Activated CD8-positive, alpha-beta memory T cell treated with anti-CD3 and anti-CD28 coated beads, Interleukin-2, amount 50 U/mL, for 1 hour (primary cell): ENCODE measurements around the gene TNFSF13.
"Not testable (repeated sequence)": the region's sequence is repeated elsewhere in the genome, so short reads cannot be mapped to it uniquely, and the experiment has no call there.

Experiments
- DNase-seq: peaks from one replicate; pipeline ENCODE4 v3.0.0-alpha.2; 2020; ENCODE audit errors: extremely low read depth

The TNFSF13 gene

DNA sequence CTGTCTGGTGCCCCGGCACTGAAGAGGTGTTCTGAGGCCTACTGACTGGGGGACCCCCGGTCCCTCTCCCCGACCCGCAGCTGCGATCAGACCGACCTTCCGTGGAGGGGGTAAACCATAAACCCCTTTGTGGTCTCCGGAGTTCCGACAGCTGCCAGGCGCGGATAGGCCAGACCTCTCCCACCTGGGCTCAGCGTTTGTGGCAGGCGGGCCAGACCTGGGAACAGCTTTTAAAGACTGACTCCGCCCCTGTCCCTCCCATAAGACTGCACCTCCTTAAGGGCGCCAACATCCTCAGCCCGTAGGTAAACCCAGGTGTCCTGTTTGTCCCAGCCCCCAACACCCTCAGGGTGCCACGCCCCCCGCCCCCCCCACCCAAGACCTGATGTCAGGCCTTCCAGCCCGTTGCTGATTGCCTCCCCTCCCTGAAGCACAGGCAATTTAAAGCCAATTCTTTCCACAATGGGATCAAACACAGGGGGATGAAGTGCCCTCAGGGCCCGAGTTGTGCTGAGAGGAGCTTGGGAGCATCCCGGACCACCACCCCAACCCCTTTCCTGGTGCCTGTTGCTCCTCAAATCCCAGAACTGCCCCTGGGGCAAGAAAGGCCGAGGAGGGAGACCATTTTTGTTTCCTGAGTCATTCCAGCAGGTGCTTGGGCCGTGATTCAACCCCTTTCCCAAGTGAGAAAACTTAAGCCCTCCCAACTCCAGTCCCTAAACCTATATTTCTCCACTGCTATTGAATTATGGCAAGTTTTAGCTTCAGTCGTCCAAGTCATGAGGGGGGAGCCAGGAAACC lies 31.5 kb downstream of the TNFSF13 start, which contains the start of gene SOX15:
Gene SOX15 (minus strand): TSS at position 204 of the 801 bp plus-strand sequence. CDS start 418 bp downstream, outside the sequence.
- DNase-seq, result no peak

DNA sequence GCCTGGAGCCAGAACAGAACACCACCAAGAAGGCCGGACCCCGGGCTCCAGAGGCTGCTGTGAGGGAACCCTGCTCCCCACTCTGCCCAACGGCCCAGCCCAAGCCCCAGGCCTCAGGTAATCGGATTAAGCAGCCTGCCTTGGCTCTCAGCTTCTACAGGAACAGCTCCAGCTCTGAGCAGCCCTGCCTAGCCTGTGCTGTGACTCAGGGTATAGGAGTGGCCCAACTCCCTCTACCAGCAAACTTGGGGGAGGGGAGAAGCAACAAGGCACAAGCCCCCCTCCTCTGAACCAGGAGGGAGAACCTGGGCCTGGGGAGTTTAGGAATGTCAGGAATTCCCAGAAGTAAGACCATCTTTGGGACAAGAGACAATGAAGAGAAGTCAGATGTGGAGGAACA lies 32.2 kb downstream of the TNFSF13 start:
- DNase-seq, result no peak

DNA sequence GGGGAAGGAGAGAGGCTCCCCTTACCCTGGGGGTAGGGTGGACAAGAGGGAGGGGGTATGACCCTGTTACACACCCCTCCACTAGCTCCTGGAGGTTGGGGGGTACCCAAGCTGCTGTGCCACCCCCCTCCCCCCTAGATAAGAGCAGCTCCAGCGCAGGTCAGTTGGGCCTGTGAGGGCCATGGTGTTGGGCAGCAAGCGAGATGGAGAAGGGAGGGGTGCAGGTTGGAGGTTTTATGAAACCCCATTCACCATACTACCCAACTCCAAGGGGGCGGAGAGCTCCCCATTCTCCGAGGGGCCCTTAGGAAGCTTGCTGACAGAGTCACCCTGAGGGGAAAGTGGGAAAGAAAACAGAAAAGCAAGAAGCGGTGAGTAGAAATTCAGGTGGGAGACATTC lies 33.0 kb downstream of the TNFSF13 start:
- DNase-seq, result no peak

DNA sequence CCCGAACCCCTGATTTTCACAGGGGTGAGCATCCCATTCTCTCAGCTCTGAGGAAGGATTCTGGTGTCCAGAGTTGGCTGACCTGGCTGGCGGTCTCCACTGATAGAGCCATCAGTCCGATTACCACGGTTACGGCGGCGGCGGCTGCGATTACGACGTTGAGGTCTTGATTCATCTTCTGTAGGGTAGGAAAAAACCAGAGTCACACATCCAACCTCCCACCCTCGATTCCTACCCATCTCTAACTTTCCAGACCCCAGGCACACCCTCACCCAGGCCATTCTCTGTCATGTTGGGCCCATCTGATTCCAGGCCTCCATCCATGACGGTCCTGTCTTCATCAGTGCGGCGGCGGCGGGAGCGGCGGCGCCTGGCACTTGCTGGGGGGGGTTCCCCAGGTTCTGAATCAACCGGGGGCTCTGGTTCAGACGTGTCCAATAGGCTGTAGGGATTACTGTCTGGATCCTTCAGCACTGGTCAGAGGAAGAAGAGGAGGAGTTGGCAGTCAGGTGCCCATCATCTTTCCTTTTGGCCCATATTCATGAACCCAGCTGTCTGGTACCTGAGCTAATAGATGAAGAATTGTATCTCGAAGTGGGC lies 34.0 kb downstream of the TNFSF13 start:
- DNase-seq, result no peak

DNA sequence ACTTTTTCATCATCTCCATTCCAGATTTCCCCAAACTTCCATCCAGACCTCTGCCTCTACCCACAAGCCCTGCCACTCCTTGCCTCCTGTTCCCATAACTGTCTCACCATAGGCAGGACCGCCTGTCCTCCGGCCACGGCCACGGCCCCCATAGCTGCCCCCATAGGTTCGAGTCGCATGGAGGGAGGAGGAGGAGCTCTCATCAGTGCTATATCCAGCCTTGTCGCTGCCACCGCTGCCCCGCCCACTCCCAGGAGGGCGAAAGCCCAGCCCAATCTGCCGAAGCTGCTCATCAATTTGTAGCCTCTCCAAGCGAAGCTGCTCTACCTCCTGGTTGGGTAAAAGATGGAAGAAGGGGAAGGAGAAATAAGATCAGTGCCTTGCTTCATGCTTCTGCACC lies 34.7 kb downstream of the TNFSF13 start:
- DNase-seq, result no peak

DNA sequence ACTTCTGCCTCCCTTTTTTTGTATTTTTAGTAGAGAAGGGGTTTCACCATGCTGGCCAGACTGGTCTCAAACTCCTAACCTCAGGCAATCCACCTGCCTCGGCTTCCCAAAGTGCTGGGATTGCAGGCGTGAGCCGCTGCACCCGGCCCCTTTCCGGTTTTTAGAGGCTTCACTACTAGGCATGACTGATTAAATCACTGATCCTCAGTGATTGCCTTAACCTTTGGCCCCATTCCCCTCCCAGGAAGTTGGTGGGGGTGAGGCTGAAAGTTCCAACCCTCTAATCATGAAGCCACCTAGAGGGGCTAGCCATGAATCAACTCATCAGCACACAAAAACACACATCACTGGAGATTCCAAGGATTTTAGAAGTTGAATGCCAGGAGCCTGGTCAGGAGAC lies 39.0 kb downstream of the TNFSF13 start:
- DNase-seq, result not testable (repeated sequence)

DNA sequence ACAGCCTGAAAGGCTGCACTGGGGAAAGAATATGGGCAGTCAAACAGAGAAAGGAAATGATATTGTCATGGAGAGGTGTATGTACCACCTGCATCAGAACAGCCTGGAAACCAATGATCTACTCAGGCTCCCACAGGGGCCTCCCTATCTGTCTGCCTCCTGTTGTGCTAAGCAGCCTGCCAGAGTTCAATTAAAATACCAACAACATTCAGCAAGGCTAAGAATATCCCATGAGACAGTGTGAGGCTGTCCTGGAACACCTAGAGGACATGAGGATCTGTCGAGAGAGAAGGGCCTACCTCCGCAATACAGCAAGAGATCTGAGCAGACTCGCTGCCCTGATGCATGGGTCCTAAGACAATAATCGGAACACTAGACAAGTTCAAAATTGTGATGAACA lies 47.7 kb downstream of the TNFSF13 start:
- no peak for DNase-seq

DNA sequence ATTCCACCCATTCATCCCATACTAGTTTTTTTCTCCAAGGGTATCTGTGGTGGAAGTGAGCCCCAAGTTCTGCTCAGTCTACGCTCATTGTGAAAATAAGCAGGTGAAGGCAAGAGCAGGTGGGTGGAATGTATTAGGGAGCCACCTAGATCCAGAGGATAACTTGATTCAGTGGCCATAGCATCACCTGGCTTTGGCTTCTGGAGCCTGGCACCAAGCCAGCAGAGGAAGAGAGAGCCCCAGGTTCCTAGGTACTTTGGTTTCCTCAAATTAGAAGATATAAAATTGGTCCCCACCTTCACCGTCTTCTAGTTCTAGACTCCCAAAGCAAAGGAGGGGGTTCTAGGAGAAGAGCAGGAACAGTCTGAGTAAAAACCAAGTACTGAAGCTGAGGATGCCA lies 52.1 kb downstream of the TNFSF13 start:
- DNase-seq, result no peak
